HG02678 (cell line): ENCODE data around the gene ZBED3.
"Not testable (repeated sequence)": the region's sequence is repeated elsewhere in the genome, so short reads cannot be mapped to it uniquely, and the experiment has no call there.

Source experiments
- ATAC-seq: cut with Tn5 transposase; IDR thresholded peaks from one replicate; pipeline ENCODE4 v1.9.1; 2021; ENCODE audit warnings: mild to moderate bottlenecking, moderate library complexity; ENCODE audit not compliant: unreplicated experiment

ZBED3 gene, protein sequence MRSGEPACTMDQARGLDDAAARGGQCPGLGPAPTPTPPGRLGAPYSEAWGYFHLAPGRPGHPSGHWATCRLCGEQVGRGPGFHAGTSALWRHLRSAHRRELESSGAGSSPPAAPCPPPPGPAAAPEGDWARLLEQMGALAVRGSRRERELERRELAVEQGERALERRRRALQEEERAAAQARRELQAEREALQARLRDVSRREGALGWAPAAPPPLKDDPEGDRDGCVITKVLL

GRCh38 chr5:77086689-77087483 is at the start of gene ZBED3:
ZBED3 (minus strand) TSS chr5:77087285; CDS start chr5:77077878, 9,407 bp downstream.
- peak; percentile 75 for ATAC-seq

DNA sequence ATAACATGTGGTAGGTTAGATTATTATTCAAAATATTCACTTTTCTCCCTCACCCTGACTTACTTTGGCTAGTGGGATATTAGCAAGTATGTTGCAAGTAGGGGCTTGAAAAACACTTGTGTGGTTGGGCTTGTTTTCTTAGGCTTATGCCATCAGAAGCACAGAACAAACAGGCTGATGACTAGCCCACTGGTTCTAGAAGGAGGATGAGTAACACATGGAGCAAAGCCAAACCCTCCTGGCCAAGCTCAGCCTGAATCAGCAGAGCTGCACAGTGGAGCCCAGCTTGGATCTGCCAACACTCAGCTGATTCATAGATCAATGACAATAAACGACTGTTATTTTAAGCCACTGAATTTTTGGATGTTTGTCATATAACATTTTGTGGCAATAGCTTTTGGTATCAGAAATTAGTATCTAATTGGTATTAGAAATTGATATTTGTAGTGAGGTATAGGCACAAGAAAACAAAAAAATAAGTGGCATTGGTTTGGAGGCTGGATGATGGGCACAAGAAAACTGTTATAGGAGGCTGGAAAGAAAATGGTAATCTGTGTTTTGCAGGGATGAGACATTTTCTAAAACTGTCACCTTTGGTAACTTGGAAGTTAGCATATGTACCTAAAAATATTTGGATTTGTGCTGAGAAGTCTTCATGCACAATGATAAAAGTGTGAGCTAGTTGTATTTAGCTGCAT is 46.1 kb upstream of the ZBED3 start:
- ATAC-seq, result no peak

GRCh38 chr5:77131361-77131760 is 44.3 kb upstream of the ZBED3 start:
- no peak for ATAC-seq

GRCh38 chr5:77129391-77129990 is 42.4 kb upstream of the ZBED3 start:
- ATAC-seq, result no peak

DNA sequence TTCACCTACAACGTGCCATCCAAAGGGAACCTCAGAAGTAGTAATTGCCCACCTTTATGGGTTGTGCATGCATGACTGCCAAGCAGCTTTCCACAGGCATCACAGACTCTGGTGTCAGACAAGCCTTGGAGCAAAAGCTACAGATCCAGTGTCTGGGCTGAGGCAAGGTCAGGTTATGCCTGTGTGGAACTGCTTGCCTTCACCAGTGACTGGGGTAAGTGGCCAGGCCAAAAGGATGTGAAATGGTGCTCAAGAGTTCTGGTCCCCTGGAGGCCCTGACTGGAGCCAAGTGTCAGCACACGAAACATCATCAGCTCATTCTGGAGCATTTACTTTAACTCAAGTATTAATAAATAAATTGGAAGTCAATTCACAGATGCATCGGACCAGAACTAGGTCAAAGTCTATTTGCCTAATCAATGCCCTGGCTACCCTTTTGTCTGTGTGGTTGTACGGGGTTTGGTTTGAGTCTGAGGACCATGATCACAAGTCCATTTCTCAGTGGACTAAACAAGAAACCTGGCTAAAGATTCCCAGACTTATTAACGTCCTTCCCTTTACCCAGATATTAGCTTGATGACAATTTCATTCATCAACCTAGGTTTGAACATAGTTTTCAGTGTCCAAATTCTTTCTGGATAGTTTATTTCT is 41.5 kb upstream of the ZBED3 start:
- no peak for ATAC-seq

DNA sequence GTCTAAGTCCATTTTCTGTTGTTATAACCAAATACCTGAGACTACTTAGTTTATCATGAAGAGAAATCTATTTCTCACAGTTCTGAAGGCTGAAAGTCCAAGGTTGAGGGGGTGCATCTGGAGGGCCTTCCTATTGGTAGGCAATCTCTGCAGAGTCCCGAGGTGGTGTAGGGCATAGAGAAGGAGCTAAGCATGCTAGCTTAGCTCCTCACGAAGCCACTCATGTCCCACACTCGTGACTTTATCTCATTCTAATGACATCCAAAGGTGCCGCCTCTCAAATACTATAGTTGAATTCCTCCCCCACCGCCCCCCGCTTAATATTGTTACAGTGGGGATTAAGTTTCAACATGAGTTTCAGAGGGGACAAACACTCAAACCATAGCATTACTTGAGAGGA is 36.0 kb upstream of the ZBED3 start:
- no peak for ATAC-seq

DNA sequence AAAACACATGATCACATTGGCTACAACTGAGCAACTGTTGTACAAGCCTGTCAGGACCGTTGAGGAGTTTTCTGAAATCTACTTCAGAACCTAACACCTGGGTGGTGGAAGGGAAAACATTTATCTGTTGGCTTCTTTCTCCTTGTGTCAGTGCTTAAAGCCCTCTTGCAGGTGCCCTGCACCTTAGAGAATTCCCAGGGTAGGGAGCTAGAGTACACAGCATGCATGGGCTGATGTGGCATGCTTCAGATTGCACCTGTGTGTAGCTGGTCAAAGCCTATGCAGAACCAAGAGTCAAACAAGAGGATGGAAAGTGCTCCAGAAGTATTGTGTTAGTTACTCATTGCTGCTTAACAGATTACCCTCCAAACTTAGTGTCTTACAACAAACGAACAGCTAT is 33.6 kb upstream of the ZBED3 start:
- no peak for ATAC-seq

GRCh38 chr5:77120086-77120485 is 33.0 kb upstream of the ZBED3 start:
- no peak for ATAC-seq

DNA sequence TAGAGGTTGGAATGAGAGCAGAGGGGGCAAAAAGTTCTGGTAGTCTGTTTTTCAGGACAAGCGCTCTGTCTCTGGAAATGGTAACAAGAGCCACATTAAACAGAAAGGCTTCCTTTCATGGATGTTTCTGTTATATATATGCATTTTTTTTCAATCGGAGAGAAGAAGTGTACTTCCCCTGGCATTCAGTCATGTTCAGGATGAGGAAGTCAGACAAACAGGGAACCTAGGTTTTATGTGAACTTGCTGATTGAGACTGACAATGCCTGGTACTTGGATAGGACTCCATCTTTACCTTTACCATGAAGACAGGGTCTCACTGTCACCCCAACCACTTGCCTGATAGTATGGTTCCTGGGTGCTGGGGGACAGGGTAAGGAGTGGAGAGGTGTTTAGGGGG is 30.1 kb upstream of the ZBED3 start:
- ATAC-seq, result no peak

- ATAC-seq, result not testable (repeated sequence)
These were observed 19.9 kb upstream of the ZBED3 start for GRCh38 chr5:77107035-77107434.

DNA sequence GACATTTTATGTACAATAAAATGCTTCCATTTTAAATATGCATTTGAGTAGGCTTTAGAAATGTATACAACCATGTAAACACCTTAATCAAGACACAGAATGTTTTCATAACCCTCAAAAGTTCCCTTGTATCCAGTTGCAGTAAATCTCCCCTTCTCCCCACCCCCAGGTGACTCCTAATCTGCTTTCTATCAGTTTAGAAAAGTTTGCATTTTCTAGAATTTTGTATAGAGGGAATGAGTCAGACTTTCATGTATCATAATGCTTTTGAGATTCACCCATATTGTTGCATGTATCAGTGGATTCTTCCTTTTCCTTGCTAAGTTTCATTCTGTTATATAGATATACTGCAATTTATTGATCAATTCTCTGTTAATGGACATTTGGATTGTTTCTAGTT is 17.7 kb upstream of the ZBED3 start:
- no peak for ATAC-seq

DNA sequence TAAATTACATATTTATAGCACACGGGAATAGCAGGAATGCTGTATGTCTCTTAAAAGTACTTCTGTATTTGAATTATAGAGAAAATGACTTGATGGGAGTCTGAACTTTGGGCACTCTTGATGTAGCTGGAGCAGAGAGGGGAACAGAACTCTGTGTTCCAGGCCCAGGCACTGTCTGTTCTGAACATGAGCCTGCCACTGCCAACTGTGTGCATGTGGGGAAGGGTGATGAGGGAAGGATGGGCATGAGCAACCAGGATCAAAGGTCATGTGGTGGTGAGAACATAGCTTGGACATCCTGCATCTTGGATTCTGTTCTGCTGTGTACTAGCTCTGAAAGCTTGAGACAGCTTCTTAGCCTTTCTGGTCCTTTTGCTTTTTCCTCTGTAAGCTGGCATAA is 16.4 kb upstream of the ZBED3 start:
- no peak for ATAC-seq

DNA sequence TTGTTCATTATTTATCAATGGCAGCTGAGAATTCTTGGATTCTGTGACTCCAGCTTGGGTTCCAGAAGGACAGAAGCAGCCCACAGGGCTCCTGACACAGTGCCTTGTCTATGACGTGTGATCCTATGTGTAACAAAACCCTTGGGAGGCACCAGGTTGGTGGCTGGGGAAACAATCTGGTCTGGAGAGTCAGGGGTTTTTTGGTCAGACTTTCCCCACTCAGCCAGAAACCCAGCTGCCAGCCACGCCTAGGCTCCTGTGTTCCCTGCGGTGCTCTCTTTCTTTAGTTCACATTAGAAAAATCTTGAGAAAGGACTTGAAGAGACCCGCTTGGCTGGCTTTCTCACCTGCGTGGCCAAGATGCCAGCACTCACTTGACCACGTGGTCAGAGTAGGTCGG is 15.5 kb upstream of the ZBED3 start:
- no peak for ATAC-seq

GRCh38 chr5:77101298-77101697 is 14.2 kb upstream of the ZBED3 start:
- ATAC-seq, result no peak

- no peak for ATAC-seq
These were observed 8.1 kb upstream of the ZBED3 start for GRCh38 chr5:77095189-77095588.

DNA sequence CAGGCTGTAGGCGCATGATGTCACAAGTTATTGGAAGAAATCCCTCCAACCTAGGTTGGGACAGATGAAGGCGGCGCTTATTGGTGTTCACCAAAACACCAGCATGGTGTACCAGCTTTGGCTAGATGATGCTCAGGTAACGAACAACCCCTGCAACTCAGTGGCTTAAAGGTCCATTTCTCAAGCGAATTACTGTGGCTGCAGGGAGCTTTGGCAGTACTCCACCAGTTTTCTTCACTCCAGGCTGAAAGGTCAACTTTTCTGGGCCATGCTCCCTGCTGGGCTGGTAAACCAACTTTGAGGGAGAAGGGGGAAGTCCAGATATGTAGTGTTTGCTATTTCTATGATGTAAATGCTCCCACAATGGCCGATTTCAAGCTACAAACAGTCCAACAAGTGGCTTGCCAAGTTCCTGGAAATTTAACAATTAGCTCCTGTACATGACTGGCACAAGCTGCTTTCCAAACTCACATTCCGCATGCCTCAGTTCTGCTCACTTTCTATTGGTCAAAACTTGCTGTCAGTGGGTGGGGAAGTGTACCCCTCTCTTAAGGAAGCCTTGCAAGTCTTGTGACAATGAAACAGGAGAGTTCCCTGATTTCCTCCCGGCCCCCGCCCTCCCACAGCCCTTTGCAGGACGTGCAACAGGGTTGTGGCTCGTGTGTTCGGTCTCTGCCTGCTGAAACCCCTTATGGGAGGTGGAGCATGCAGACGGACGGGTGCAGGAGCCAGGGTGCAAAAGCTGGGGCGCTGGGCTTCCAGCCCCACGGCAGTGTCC is 588 bp upstream of the ZBED3 start:
- ATAC-seq, result no peak

DNA sequence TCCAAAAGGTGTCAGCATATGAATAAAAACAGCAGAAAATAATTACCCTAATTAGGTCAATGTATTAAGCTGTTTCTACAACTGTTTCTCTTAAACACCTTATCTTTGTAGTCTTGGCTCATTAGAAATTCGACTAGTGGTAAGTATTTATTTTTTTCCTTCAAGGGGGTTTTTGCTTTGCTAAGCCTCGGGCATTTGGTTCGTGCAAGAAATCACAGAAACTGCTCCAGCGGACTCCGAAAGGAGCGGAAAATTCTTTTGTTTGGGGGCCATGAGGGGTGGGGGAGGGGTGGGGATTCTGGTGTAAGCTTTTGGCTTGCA is 757 bp downstream of the ZBED3 start:
- no peak for ATAC-seq

DNA sequence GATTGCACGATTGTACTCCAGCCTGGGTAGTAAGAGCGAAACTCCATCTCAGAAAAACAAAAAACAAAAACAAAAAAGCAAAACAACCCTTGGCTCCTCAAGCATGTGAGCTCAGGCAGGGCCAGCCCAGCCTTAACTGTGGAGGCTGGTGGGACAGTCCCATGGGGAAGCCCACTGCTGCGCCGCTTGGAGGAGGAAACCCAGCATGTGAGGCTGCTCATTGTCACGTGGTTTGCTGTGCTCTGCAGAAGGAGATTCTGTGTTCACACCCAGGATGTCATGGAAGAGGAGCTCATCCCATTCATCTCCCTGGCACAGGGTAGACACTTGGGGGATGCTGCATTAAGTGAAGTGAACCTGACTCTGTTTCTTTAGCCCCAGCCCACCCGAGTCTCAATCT is 4.0 kb downstream of the ZBED3 start:
- ATAC-seq, result no peak

GRCh38 chr5:77082280-77082679 is 4.8 kb downstream of the ZBED3 start:
- ATAC-seq, result no peak

DNA sequence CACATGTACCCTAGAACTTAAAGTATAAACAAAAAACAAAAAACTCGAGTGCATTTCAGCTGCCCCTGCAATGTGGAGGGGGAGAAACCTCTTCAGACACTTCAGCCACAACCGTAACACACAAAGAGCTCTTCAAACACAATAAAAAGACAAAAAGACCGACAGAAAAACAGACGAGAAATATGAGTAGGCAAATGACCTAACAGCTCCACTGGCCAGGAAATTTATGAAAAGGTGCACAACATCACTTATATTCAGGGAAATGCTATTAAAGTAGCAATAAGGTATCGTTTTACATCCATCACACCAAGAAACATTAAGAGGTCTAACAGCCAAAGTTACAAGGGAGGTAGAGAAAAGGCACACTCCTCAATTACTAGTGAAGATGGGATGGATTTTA is 6.2 kb downstream of the ZBED3 start:
- ATAC-seq, result no peak
